IPS DF 4.7 (cell line): ENCODE data around the gene TRAPPC8.
"Not testable (repeated sequence)": the region's sequence is repeated elsewhere in the genome, so short reads cannot be mapped to it uniquely, and the experiment has no call there.

Experiments used
- DNase-seq: peaks from one replicate; pipeline ENCODE4 v3.0.0-alpha.2; 2013; ENCODE audit warnings: low spot score; ENCODE audit errors: extremely low read depth

Gene TRAPPC8

GRCh38 chr18:31942999-31943877 is at the start of gene TRAPPC8:
TRAPPC8 (minus strand) TSS chr18:31943128; CDS start chr18:31942764, 364 bp downstream.
- DNase-seq, result peak; percentile 88

DNA sequence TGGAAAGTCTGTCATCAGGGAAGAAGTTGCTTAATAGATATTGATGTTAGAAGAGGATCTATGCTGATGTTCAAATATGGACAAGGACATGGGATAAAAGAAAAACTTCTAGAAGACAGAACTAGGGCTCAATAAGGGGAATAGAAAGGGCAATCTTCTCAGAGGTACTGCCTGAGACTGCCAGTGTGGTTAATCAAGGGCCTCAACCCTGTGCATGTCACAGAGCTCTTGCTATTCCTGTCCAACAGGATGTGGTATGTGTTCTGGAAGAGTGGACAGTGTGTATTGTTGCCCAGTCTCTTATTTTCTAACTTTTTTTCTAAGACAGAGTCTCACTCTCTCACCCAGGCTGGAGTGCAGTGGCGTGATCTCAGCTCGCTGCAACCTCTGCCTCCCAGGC is 47.9 kb upstream of the TRAPPC8 start:
- DNase-seq, result no peak

GRCh38 chr18:31983976-31984375 is 41.0 kb upstream of the TRAPPC8 start:
- no peak for DNase-seq

- DNase-seq, result no peak
These were observed 40.1 kb upstream of the TRAPPC8 start for GRCh38 chr18:31983020-31983419.

DNA sequence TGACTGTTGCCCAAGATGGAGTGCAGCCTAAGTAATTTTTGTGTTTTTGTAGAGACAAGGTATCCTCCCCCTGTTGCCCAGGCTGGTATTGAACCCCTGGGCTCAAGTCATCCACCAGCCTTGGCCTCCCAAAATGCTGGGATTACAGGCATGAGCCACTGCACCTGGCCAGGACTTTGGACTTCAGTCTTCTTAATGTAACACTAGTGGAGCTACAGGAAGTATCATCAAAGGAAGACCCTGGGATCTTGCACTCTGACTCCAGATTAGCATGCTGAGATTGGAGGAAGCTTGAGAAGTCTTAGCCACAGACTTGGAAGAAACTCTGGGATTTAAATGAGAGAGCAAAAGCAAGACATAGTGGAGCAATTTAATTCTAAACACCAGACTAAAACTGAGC is 37.9 kb upstream of the TRAPPC8 start:
- no peak for DNase-seq

- no peak for DNase-seq
These were observed 36.8 kb upstream of the TRAPPC8 start for GRCh38 chr18:31979714-31980113.

DNA sequence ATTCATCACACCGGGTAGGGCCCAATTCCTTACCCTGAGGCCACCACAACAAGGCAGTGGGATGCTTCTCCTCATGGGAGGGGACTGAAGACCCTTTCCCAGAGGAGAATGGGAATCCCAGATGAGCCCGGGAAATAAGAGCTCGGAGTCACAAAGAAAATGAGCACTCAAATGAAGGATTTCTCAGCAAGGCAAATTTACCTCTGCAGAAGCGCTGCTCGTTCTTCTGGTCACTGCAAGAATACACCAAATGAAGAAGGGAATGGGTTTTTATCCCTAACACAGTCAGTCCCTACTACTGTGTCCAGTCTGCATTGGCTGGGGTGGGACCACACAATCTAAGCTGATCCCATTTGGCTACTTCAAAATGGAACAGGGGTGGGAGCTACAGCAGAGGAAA is 35.7 kb upstream of the TRAPPC8 start:
- DNase-seq, result no peak

DNA sequence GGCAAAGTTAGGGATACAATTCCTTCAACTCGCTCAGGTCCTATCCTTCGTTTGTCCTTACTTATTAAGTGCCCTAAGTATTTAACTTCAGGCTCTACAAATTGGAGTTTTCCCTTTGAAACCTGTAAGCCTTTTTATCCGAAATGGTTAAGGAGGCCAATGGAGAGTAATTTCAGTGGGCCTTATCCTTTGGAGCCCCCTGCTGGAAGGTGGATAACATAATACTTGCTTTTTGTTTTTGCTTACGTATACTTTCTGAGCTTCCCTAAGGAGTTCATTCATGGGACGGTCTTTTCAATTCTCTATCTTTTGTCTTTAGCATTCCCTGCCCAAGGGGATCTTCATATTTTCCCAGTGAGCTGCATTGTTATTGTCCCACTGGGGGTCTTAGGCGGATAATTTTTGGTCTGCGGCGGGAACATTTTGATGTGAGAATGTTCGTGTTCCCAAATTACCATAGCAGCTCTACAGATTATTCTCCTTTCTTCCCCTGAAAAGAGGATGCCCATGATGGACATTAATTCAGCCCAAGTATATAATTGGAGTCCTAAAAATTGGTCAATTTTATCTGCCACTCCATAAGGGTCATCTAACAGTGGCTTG is 34.4 kb upstream of the TRAPPC8 start:
- peak; percentile 58 for DNase-seq

DNA sequence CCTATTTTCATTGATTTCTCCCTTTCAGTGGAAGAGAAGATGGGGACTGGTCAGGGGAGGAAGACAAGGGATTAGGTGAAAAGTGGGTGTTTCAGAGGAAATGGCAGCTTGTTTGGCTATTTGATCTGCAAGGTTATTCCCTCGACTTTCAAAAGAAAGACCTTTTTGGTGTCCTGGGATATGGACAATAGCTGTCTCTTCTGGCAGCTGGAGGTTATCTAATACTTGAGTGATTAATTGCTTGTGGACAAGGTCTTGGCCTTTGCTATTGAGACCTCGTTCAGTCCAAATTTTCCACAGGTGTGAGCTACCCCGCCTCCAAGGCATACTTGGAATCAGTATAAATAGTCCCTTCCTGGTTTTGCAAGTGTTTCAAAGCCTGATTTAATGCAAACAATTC is 33.3 kb upstream of the TRAPPC8 start:
- no peak for DNase-seq

DNA sequence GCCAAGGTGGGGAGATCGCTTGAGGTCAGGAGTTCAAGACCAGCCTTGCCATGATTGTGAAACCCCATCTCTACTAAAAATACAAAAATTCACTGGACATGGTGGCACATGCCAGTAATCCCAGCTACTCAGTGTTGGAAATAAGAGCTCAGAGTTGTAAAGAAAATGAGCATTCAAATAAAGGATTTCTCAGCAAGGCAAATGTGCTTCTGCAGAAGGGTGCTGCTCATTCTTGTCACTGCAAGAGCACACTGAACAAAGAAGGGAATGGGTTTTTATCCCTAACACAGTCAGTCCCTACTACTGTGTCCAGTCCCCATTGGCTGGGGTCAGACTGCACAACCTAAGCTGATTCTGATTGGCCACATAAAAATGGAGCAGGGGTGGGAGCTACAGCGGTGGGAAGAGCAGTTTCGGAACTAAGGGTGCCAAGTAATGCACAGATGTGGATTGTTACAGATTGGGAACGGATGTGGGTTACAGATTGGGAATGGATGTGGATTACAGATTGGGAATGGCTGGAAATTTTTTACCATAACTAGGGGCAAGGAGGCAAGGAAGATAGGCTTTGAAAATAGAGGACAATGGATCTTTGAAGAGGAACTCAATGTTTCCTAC is 31.1 kb upstream of the TRAPPC8 start:
- no peak for DNase-seq

- DNase-seq, result no peak
These were observed 27.7 kb upstream of the TRAPPC8 start for GRCh38 chr18:31970617-31971016.

- no peak for DNase-seq
These were observed 22.5 kb upstream of the TRAPPC8 start for GRCh38 chr18:31965316-31965970.

- no peak for DNase-seq
These were observed 14.8 kb upstream of the TRAPPC8 start for GRCh38 chr18:31957728-31958127.

DNA sequence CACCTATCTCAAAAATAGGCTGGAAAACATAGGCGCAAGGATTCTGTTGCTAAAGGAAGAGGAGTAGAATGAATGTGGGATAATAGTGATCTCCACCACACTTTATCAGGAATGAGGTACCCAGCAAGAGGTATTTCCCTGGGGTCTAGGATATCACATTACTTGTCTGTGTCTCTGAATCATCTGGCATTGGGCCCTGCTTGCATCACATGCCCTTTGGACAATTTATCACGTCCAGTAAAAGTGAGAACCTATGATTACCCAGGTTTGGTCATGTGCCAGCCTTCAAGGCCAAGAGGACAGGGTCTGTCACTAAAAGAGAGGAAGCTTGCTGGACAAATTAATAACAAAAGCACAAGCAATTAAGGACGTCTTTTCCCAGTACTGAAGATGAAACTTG is 11.4 kb upstream of the TRAPPC8 start:
- DNase-seq, result no peak

GRCh38 chr18:31953699-31954098 is 10.8 kb upstream of the TRAPPC8 start:
- not testable (repeated sequence) for DNase-seq

- DNase-seq, result no peak
These were observed 9.3 kb upstream of the TRAPPC8 start for GRCh38 chr18:31952223-31952622.

- no peak for DNase-seq
These were observed 7.7 kb upstream of the TRAPPC8 start for GRCh38 chr18:31950583-31950982.

DNA sequence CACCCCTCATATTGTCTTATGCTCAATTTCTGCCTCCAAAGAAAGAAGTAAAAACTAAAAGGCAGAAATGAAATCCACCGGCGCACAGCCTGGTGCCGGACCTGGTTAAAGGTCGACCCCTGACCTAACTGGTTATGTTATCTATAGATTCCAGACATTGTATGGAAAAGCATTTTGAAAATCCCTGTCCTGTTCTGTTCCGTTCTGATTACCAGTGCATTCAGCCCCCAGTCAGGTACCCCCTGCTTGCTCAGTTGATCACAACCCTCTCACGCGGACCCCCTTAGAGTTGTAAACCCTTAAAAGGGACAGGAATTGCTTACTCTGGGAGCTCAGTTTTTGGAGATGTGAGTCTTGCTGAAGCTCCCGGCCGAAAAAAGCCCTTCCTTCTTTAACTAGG is 5.4 kb upstream of the TRAPPC8 start:
- not testable (repeated sequence) for DNase-seq

GRCh38 chr18:31946305-31947046 is 3.5 kb upstream of the TRAPPC8 start:
- peak; percentile 58 for DNase-seq

DNA sequence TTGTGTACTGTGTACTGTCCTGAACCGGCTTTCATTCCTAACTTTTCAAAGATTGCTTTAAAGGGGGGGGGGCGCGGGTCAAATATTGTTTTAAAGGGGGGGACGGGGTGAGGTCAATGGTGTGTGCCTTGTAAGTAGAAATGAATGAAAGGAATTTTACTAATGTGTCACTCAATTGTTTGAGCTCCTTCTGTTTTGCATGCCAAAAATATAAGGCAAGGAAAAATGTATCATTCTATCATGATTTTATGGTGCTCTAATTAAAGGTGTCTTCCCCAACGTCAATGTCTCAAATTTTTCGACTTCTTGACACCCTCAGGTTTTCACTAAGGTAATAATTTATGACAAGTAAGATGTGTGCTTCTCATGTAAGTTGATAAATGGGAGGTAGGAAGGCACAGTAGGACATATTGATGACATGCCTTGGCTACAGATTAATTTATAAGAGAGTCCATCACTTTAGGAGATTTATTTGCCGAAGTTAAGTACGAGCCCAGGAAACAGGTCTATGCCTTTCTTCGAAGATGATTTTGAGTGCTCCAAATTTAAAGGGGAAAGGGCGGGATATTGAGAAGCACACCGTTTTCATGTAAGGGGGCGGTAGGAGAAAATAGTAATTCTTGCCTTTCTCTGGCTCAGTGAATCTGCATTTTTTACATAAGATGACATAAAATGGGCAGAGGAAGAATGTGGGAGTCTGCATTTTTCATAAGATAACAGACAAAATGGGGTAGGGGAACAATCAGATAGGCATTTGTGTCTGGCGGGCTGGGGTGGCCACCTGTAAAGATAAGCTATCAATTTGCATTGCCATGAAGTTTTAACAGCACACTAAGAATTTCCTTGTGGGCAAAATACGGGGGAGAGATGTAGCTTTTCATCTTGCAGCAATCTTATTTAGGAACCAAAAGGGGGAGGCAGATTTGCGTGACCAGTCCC is 1.2 kb upstream of the TRAPPC8 start:
- DNase-seq, result no peak
